ENCODE results near the gene CXADR. TPM values are rescaled to one million over a fixed set of nuclear protein-coding genes. Genes with fewer than 3 reads are reported as not detected.

The CXADR gene
- total RNA-seq, 1 donor from 2014 or later, result not detected

DNA sequence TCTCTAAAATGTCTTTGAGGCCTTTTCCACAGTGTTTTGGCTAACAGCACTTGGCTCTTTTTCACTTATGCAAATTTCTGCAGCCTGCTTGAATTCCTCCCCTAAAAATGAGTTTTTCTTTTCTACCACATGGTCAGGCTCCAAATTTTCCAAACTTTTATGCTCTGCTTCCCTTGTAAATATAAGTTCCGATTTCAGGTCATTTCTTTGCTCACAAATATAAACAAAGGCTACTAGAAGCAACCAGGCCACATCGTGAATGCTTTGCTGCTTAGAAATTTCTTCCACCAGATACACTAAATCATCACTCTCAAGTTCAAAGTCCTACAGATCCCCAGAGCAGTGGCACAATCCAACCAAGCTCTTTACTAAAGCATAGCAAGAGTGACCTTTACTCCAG lies 128.0 kb downstream of the CXADR start:
- TF ChIP-seq, protein P1, sequence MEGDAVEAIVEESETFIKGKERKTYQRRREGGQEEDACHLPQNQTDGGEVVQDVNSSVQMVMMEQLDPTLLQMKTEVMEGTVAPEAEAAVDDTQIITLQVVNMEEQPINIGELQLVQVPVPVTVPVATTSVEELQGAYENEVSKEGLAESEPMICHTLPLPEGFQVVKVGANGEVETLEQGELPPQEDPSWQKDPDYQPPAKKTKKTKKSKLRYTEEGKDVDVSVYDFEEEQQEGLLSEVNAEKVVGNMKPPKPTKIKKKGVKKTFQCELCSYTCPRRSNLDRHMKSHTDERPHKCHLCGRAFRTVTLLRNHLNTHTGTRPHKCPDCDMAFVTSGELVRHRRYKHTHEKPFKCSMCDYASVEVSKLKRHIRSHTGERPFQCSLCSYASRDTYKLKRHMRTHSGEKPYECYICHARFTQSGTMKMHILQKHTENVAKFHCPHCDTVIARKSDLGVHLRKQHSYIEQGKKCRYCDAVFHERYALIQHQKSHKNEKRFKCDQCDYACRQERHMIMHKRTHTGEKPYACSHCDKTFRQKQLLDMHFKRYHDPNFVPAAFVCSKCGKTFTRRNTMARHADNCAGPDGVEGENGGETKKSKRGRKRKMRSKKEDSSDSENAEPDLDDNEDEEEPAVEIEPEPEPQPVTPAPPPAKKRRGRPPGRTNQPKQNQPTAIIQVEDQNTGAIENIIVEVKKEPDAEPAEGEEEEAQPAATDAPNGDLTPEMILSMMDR (IDR thresholded peaks at IDR 0.05), result no peak
- intact Hi-C loops (cut with micrococcal nuclease), result no loop called here
- Mint-ChIP-seq H3K4me3 (no peak overlapping the region), H3K27ac (no peak overlapping the region), H3K9me3 (no peaks in the 10 kb centered on the region), H3K27me3 (no peaks in the 10 kb centered on the region), H3K36me3 (ENCODE audit: low read depth) (no peaks in the 10 kb centered on the region), H3K4me1 (no peaks in the 10 kb centered on the region)
- POLR2A ChIA-PET, result no interaction called here
- DNase-seq (no peak), ATAC-seq (ENCODE audit: low read depth) (no peak)
- CTCF ChIA-PET, result no interaction called here

Other genes starting within 250 kb of the CXADR start
- 10.9 and 17.1 TPM in 2 replicates for gene BTG3, start 99.9 kb downstream of the CXADR start, total RNA-seq